ENCODE data around the gene FBLIM1. TPM values are rescaled to one million over a fixed set of nuclear protein-coding genes. Genes with fewer than 3 reads are reported as not detected.

FBLIM1 gene
- total RNA-seq, 1 experiment from 2014 or later = 25.6 TPM

GRCh38 chr1:15747378-15747777 is 11.2 kb upstream of the FBLIM1 start:
- intact Hi-C loops (cut with micrococcal nuclease; ENCODE audit: unreplicated experiment) = no loop called here
- H3K36me3 Mint-ChIP-seq (ENCODE audit: insufficient read depth, unreplicated experiment) = no peaks in the 10 kb centered on the region
- H3K4me3 Mint-ChIP-seq (ENCODE audit: low read depth, unreplicated experiment) = no peak overlapping the region
- no peaks in the 10 kb centered on the region for H3K4me1 Mint-ChIP-seq (ENCODE audit: low read depth, unreplicated experiment)
- H3K27ac Mint-ChIP-seq (ENCODE audit: unreplicated experiment) = no peak overlapping the region
- BruUV-seq (replicated peaks) = no TSS peak
- no peaks in the 10 kb centered on the region for H3K9me3 Mint-ChIP-seq (ENCODE audit: low read depth, unreplicated experiment)
- DNase-seq = no peak
- no peaks in the 10 kb centered on the region for H3K27me3 Mint-ChIP-seq (ENCODE audit: unreplicated experiment)
- TF ChIP-seq, protein P1, sequence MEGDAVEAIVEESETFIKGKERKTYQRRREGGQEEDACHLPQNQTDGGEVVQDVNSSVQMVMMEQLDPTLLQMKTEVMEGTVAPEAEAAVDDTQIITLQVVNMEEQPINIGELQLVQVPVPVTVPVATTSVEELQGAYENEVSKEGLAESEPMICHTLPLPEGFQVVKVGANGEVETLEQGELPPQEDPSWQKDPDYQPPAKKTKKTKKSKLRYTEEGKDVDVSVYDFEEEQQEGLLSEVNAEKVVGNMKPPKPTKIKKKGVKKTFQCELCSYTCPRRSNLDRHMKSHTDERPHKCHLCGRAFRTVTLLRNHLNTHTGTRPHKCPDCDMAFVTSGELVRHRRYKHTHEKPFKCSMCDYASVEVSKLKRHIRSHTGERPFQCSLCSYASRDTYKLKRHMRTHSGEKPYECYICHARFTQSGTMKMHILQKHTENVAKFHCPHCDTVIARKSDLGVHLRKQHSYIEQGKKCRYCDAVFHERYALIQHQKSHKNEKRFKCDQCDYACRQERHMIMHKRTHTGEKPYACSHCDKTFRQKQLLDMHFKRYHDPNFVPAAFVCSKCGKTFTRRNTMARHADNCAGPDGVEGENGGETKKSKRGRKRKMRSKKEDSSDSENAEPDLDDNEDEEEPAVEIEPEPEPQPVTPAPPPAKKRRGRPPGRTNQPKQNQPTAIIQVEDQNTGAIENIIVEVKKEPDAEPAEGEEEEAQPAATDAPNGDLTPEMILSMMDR (IDR thresholded peaks at IDR 0.05; ENCODE audit: unreplicated experiment) = no peak
- CTCF ChIA-PET = no interaction called here

DNA sequence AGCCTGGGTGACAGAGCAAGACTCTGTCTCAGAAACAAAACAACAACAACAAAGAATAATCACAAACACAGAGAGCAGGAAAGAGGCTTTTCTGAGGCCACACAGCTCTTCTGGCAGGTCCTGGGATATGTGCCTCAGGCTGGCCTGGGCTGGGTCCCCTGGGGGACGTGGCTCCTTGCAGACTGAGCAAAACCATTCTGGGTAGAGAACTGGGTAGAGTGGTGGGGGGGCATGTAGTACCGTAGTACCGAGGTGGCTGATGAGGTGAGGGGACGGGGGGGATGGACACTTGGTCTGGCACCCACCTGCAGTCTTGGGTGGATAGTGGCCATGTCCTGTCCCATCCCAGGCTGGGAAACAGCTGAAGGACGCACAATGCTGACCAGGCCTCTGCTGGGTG is 10.3 kb upstream of the FBLIM1 start:
- DNase-seq = no peak
- Mint-ChIP-seq H3K36me3 (ENCODE audit: insufficient read depth, unreplicated experiment) (no peaks in the 10 kb centered on the region), H3K4me1 (ENCODE audit: low read depth, unreplicated experiment) (no peaks in the 10 kb centered on the region), H3K9me3 (ENCODE audit: low read depth, unreplicated experiment) (no peaks in the 10 kb centered on the region), H3K27ac (ENCODE audit: unreplicated experiment) (no peak overlapping the region), H3K27me3 (ENCODE audit: unreplicated experiment) (no peaks in the 10 kb centered on the region), H3K4me3 (ENCODE audit: low read depth, unreplicated experiment) (no peak overlapping the region)
- CTCF ChIA-PET = no interaction called here
- intact Hi-C loops (cut with micrococcal nuclease; ENCODE audit: unreplicated experiment) = no loop called here
- TF ChIP-seq, protein P1 (IDR thresholded peaks at IDR 0.05; ENCODE audit: unreplicated experiment) = no peak
- no TSS peak for BruUV-seq (replicated peaks)

DNA sequence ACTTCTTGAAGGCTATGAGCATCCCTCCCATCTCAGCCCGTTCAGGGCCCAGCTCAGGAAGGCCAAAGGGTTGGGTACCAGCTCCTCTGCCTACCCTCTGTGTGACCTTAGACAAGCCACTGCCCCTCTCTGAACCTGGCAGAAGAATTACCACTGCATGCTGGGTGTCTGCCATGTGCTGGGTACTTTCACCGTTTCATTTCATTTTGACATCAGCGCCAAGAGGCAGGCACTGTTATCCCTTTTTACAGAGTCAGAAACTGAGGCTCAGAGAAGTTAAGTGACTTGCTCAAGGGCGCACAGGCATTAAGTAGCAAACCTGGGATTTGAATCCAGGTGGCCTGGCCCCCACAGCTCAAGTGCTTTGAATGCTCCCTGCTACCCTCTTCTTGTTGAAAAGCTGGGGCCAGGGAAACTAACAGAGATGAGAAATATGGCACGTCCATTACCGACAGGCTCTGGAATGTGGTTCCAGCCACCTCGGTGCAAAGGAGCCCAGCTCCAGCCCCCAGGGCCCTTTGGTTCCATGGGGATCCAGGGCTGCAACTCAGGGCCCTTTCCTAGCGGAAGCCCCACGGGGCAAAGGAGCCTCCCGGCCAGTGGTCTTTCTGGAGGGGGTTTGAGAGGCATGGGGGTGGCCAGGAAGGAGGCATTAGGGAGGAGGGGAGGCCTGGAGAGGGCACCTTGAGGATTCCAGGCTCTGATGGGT is 9.8 kb upstream of the FBLIM1 start:
- intact Hi-C loops (cut with micrococcal nuclease; ENCODE audit: unreplicated experiment) = no loop called here
- Mint-ChIP-seq H3K27ac (ENCODE audit: unreplicated experiment) (no peak overlapping the region), H3K4me3 (ENCODE audit: low read depth, unreplicated experiment) (no peak overlapping the region), H3K4me1 (ENCODE audit: low read depth, unreplicated experiment) (no peaks in the 10 kb centered on the region), H3K27me3 (ENCODE audit: unreplicated experiment) (no peaks in the 10 kb centered on the region), H3K9me3 (ENCODE audit: low read depth, unreplicated experiment) (no peaks in the 10 kb centered on the region), H3K36me3 (ENCODE audit: insufficient read depth, unreplicated experiment) (no peaks in the 10 kb centered on the region)
- TF ChIP-seq, protein P1 (IDR thresholded peaks at IDR 0.05; ENCODE audit: unreplicated experiment) = no peak
- no peak for DNase-seq
- CTCF ChIA-PET = no interaction called here
- BruUV-seq (replicated peaks) = no TSS peak

DNA sequence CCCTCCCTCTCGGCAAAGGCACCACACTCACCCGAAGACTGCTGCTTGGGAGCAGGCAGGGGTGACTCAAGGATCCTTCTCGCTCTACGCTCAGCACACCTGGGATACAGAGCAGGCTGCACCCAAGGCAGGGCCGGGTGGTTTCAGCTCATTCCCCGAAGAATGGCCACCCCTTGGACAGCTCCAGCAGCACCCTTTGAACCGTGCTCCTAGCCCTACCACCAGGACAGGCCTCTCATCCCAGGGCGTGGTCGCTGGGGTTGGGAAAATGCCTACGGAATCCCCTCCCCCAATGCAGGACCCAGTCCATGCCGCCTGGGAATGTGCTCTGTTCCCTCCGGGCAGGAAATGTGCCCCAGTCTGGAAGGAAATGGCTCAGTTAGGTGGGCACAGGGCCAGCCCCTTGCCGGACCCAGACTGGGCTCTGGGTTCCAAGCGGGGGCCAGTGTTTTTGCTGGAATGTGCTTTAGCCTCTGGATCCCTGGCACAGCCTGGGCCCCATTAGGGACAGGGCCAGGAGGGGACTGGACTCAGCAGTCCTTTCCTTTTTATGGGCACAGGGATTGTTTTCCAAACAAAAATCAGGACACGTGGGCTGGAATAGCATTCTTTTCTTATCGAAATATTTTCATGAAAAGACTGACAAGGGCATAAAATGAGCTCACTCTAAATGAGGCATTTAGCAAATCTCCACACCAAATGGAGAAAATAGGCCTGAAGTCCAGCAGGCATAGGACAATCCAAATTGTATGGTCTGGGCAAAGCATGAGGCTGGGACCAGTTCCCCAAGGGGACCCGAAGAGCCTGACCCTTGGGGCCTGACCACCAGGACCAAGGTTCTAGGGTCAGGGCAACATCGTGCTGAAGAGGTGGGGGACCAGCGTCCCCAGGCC is 8.9 kb upstream of the FBLIM1 start:
- TF ChIP-seq, protein P1 (IDR thresholded peaks at IDR 0.05; ENCODE audit: unreplicated experiment) = no peak
- no peak for DNase-seq
- intact Hi-C loops (cut with micrococcal nuclease; ENCODE audit: unreplicated experiment) = no loop called here
- Mint-ChIP-seq H3K27me3 (ENCODE audit: unreplicated experiment) (no peaks in the 10 kb centered on the region), H3K4me3 (ENCODE audit: low read depth, unreplicated experiment) (no peak overlapping the region), H3K4me1 (ENCODE audit: low read depth, unreplicated experiment) (no peaks in the 10 kb centered on the region), H3K9me3 (ENCODE audit: low read depth, unreplicated experiment) (no peaks in the 10 kb centered on the region), H3K36me3 (ENCODE audit: insufficient read depth, unreplicated experiment) (no peaks in the 10 kb centered on the region), H3K27ac (ENCODE audit: unreplicated experiment) (no peak overlapping the region)
- no TSS peak for BruUV-seq (replicated peaks)
- CTCF ChIA-PET = no interaction called here

Measured in Calu3 (cell line).